PC-9 (cell line): ENCODE measurements around the gene ILF2. TPM values are rescaled to one million over a fixed set of nuclear protein-coding genes. Genes with fewer than 3 reads are reported as not detected.
A peak's percentile ranks its signal among the peaks of the same experiment; 100 is the strongest.

Experiments used
- BruUV-seq: library from RNA; stranded (reverse); fragments of 400-500 nt; replicated peaks from 2 replicates; lab custom pipeline; 2021; lab: Mats Ljungman, UMichigan
- CTCF ChIA-PET: fragments of 300-600 bp; sonication (Branson Sonifier 250); formaldehyde crosslinking; loops from one replicate; lab custom pipeline; 2022; ENCODE audit warnings: antibody characterized with exemption; lab: Charles Lee
- POLR2A ChIA-PET: fragments of 300-600 bp; sonication (Branson Sonifier 250); formaldehyde crosslinking; loops from one replicate; lab custom pipeline; 2022; ENCODE audit warnings: antibody characterized with exemption; ENCODE audit not compliant: unreplicated experiment; lab: Charles Lee
- DNase-seq, 2 experiments: peaks; one replicate each; pipeline versions ENCODE4 v3.0.0 to v3.0.0-alpha.2; 2015 to 2022; ENCODE audit warnings: mixed read lengths in 1 of 2
- H2AFZ ChIP-seq: fragments of 200-600 bp; sonication (generic); 2 replicates; pipeline ENCODE4 v1.8.1; 2017; ENCODE audit warnings: antibody characterized with exemption
- H3F3A ChIP-seq: fragments of 200-600 bp; sonication (generic); 2 replicates; pipeline ENCODE4 v1.8.1; 2017; ENCODE audit warnings: antibody characterized with exemption, mild to moderate bottlenecking, low read depth; ENCODE audit not compliant: insufficient read depth
- H3K27ac ChIP-seq: fragments of 200-600 bp; sonication (generic); 2 replicates; pipeline ENCODE4 v1.6.1; 2016; ENCODE audit warnings: mixed run types
- H3K27me3 ChIP-seq: fragments of 200-600 bp; sonication (generic); 2 replicates; pipeline ENCODE4 v1.6.1; 2016; ENCODE audit warnings: low read depth, mixed run types; ENCODE audit not compliant: insufficient read depth
- H3K36me3 ChIP-seq: fragments of 200-600 bp; sonication (generic); 2 replicates; pipeline ENCODE4 v1.6.1; 2016; ENCODE audit warnings: low read depth, mixed run types
- H3K4me1 ChIP-seq: fragments of 200-600 bp; sonication (generic); replicated peaks from 2 replicates; pipeline ENCODE4 v1.6.1; 2016; ENCODE audit warnings: mixed run types; ENCODE audit not compliant: insufficient read depth
- H3K4me2 ChIP-seq: fragments of 200-600 bp; sonication (generic); 2 replicates; pipeline ENCODE4 v1.6.1; 2017; ENCODE audit warnings: mixed run types
- H3K4me3 ChIP-seq: fragments of 200-600 bp; sonication (generic); 2 replicates; pipeline ENCODE4 v1.6.1; 2016; ENCODE audit warnings: mixed run types
- H3K79me2 ChIP-seq: fragments of 200-600 bp; sonication (generic); 2 replicates; pipeline ENCODE4 v1.6.1; 2017; ENCODE audit warnings: low read depth, mixed run types
- H3K9me2 ChIP-seq: fragments of 200-600 bp; sonication (generic); 2 replicates; pipeline ENCODE4 v1.8.1; 2017; ENCODE audit warnings: mild to moderate bottlenecking; ENCODE audit not compliant: insufficient read depth
- H3K9me3 ChIP-seq: fragments of 200-600 bp; sonication (generic); 2 replicates; pipeline ENCODE4 v1.8.1; 2016; ENCODE audit warnings: low read depth; ENCODE audit not compliant: insufficient read depth
- H4K20me1 ChIP-seq: fragments of 200-600 bp; sonication (generic); 2 replicates; pipeline ENCODE4 v1.8.1; 2017; ENCODE audit not compliant: insufficient read depth
- EZH2 ChIP-seq: fragments of 200-600 bp; sonication (generic); IDR thresholded peaks from 2 replicates; pipeline ENCODE4 v1.8.0; 2017; ENCODE audit warnings: antibody characterized with exemption, low read depth
- intact Hi-C: fragments of 100-400 bp; cut with micrococcal nuclease; formaldehyde crosslinking; loops from one replicate; pipeline ENCODE4 v1.10.0; 2022; ENCODE audit not compliant: unreplicated experiment
- total RNA-seq: library from RNA; stranded (reverse); gene quantifications from 2 replicates; pipeline ENCODE4 v1.2.3, GENCODE V29; 2021
- TF ChIP-seq, protein P1 (sequence below): fragments of 200-600 bp; sonication (generic); conservative IDR thresholded peaks from 2 replicates; pipeline ENCODE4 v1.6.1; 2017; ENCODE audit warnings: mixed run types, antibody characterized with exemption, mild to moderate bottlenecking, moderate library complexity

Gene ILF2
- total RNA-seq, 1 experiment from 2014 or later, result 145 TPM

DNA sequence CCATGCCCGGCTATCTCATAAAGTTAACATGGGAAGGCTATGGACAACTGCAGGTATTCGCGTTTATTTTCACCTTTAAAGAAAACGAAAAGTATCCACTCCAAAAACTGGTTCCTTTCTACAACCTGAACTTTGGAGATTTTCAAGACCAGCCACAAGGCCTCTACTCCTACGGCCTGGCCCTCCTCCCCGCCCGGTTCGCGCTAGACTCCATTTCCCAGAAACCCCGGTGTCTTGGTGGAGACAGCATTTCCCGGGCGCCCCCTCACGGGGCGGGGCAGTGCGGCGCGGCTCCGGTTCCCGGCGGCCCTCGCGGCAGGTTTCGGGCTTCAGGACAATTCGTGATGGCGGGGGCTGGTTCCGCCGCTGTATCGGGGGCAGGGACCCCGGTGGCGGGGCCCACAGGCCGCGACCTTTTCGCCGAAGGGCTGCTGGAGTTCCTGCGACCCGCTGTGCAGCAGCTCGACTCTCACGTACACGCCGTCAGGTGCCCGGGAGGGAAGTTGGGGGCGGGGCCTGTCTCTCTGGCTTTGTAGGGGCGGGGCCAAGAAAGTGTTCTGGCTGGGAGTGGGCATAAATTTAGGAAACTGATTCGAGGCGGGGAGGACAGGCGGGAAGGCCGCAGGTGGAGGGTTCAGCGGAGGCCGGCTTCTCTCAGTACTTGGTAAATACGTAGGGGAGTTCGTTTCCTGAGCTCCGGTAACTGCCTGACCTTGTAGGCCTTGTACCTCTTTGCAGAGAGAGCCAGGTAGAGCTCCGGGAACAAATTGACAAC, 12.2 kb downstream of the ILF2 start, which contains the start of gene SNAPIN:
SNAPIN (plus strand) TSS at position 304 of the 775 bp plus-strand sequence; CDS start at position 345, 41 bp downstream.
- peak within 1 kb of the TSS; percentile 80 for H3K4me2 ChIP-seq
- peaks cover 6% of the 10 kb centered on the region for H3K4me1 ChIP-seq
- CTCF ChIA-PET, result interaction anchor here (0.6 kb wide), 1 partner anchor 31 kb away, joined by 3 read pairs; the partner anchor contains the start of gene S100A13
- H3K9me2 ChIP-seq, result no peaks in the 10 kb centered on the region
- H2AFZ ChIP-seq, result peak within 1 kb of the TSS; percentile 75
- peak within 1 kb of the TSS; percentile 55 for H3K27ac ChIP-seq
- no peaks in the 10 kb centered on the region; the same call in 1 of the 2 replicates for H4K20me1 ChIP-seq
- peaks cover 46% of the 10 kb centered on the region for H3F3A ChIP-seq
- H3K9me3 ChIP-seq, result no peaks in the 10 kb centered on the region
- no peaks in the 10 kb centered on the region for H3K27me3 ChIP-seq
- peak; percentile 77 to 91 for DNase-seq
- no peak for TF ChIP-seq EZH2
- TF ChIP-seq, protein P1, sequence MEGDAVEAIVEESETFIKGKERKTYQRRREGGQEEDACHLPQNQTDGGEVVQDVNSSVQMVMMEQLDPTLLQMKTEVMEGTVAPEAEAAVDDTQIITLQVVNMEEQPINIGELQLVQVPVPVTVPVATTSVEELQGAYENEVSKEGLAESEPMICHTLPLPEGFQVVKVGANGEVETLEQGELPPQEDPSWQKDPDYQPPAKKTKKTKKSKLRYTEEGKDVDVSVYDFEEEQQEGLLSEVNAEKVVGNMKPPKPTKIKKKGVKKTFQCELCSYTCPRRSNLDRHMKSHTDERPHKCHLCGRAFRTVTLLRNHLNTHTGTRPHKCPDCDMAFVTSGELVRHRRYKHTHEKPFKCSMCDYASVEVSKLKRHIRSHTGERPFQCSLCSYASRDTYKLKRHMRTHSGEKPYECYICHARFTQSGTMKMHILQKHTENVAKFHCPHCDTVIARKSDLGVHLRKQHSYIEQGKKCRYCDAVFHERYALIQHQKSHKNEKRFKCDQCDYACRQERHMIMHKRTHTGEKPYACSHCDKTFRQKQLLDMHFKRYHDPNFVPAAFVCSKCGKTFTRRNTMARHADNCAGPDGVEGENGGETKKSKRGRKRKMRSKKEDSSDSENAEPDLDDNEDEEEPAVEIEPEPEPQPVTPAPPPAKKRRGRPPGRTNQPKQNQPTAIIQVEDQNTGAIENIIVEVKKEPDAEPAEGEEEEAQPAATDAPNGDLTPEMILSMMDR, result peak; percentile 41; the same call in 1 of the 2 replicates
- H3K36me3 ChIP-seq, result peaks cover 10% of the 10 kb centered on the region; the same call in 1 of the 2 replicates
- peak within 1 kb of the TSS; percentile 72 for H3K4me3 ChIP-seq
- intact Hi-C loops, result loop anchor here (5.0 kb wide), 1 partner anchor 86 kb away; no protein-coding TSS in a partner anchor
- H3K79me2 ChIP-seq, result peaks cover 12% of the 10 kb centered on the region
- POLR2A ChIA-PET, result no interaction called here
- BruUV-seq, result no TSS peak

DNA sequence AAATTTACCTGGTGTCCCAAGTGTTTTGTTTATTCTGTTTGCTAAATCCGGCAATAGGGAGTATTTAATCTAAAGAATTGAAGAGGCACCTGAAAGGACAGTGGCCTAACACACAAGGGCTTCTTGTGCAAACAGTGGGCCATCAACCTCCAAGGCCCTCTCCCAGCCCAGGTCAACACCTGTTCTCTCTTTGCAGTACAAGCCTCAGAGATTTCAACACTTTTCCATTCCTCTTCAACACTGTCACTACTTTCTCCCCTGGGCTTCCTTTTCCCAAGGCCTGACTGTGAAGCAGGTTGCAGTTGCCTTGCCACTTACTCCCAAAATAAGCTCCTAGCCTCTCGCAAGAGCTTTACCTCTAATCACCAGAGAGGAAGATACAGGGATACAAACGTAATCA, 15.5 kb downstream of the ILF2 start:
- Histone ChIP-seq H3K79me2 (peaks cover 12% of the 10 kb centered on the region), H2AFZ (no peak overlapping the region), H3K9me3 (no peaks in the 10 kb centered on the region), H3K4me1 (peaks cover 17% of the 10 kb centered on the region), H3K9me2 (no peaks in the 10 kb centered on the region), H3K4me3 (no peak overlapping the region), H3K27ac (no peak overlapping the region), H3F3A (peaks cover 20% of the 10 kb centered on the region; the same call in 1 of the 2 replicates), H3K36me3 (no peaks in the 10 kb centered on the region), H3K27me3 (no peaks in the 10 kb centered on the region), H3K4me2 (no peak overlapping the region), H4K20me1 (no peaks in the 10 kb centered on the region)
- BruUV-seq, result no TSS peak
- POLR2A ChIA-PET, result no interaction called here
- no peak for DNase-seq
- intact Hi-C loops, result loop anchor here (5.0 kb wide), 1 partner anchor 83 kb away; no protein-coding TSS in a partner anchor
- CTCF ChIA-PET, result interaction anchor here (0.6 kb wide), 1 partner anchor 83 kb away, joined by 9 read pairs; no protein-coding TSS in a partner anchor
- TF ChIP-seq, protein P1, result no peak
- no peak for TF ChIP-seq EZH2

DNA sequence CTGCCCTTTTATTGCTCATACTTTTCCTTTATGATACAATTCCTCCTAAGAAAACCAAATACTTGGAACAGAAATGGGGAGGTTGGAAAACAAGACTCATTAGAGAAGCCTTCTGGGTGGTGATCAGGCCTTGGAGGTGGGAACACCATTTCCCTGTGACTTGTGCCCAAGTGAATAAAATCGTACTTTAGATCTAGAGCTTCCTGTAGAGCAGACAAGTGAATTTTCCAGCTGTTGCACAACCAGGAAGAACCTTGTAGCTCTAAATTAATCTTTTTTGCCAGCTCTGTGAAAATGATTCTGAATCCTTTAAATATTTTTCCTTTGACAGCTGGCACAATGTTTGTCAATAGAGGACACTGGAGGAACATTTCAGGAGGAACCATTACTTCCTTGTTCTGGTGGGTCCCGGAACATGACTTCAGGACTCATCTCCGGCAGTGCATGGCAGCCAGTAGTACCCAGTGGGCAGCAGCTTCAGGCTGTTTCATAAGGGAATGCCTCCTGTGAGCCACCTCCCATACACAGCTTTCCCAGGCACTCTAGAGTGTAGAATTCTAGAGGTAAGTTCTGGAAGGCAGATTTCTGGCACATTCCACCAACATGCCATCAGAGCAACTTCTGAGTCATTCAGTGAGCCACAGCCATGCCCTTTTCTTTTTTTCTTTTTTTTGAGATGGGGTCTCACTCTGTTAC, 17.8 kb downstream of the ILF2 start:
- peaks cover 11% of the 10 kb centered on the region for H3K4me1 ChIP-seq
- peaks cover 23% of the 10 kb centered on the region; the same call in 1 of the 2 replicates for H3F3A ChIP-seq
- H3K79me2 ChIP-seq, result no peaks in the 10 kb centered on the region
- H3K9me2 ChIP-seq, result no peaks in the 10 kb centered on the region
- no TSS peak for BruUV-seq
- no peak overlapping the region for H3K4me3 ChIP-seq
- ChIA-PET POLR2A (interaction anchor here (0.6 to 0.9 kb wide), 3 partner anchors 26 to 129 kb away, joined by 3 to 7 read pairs (median 3); partner anchors contain the start of genes S100A13 and S100A14), CTCF (interaction anchor here (0.7 kb wide), 1 partner anchor 19 kb away, joined by 3 read pairs; the partner anchor contains the start of gene CHTOP)
- peak overlapping the region; percentile 69; the same call in 1 of the 2 replicates for H2AFZ ChIP-seq
- intact Hi-C loops, result no loop called here
- peak overlapping the region; percentile 2 for H3K4me2 ChIP-seq
- no peaks in the 10 kb centered on the region for H3K9me3 ChIP-seq
- no peaks in the 10 kb centered on the region for H4K20me1 ChIP-seq
- peak in 1 of 2 experiments; percentile 63 for DNase-seq
- no peaks in the 10 kb centered on the region for H3K27me3 ChIP-seq
- peak overlapping the region; percentile 42 for H3K27ac ChIP-seq
- TF ChIP-seq, protein P1, result no peak
- TF ChIP-seq EZH2, result no peak
- H3K36me3 ChIP-seq, result no peaks in the 10 kb centered on the region
